ENCODE data around the gene SRR. TPM values are rescaled to one million over a fixed set of nuclear protein-coding genes. Genes with fewer than 3 reads are reported as not detected.

SRR gene
- total RNA-seq, 2 donors from 2014 or later, result 11.8 to 19.1 TPM

DNA sequence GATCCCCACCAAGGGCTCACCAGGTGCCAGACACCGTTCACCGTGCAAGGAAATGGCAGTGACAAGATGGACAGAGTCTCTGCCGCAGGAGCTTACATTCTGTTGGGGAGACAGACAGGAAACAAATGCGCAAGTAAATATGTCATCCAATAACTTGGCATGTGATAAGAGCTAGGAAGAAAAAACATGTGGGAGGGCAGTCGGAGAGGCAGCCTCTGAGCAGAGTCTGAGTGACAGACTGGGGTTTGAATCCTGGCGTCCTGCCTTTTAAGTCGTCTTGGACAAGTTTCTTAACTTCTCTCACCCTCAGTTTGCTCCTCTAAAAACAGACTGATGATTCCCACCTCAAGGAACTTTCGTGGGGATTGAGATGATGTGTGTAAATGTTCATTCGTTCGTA is 40.8 kb downstream of the SRR start:
- Mint-ChIP-seq H3K4me1 (no peaks in the 10 kb centered on the region), H3K27me3 (no peaks in the 10 kb centered on the region), H3K27ac (no peak overlapping the region), H3K4me3 (no peak overlapping the region), H3K36me3 (ENCODE audit: low read depth) (peaks cover 17% of the 10 kb centered on the region), H3K9me3 (no peaks in the 10 kb centered on the region)
- ATAC-seq (replicated peaks), result no peak

- no peaks in the 10 kb centered on the region for H3K27me3 Mint-ChIP-seq
- no peak overlapping the region for H3K4me3 Mint-ChIP-seq
- ATAC-seq (replicated peaks), result no peak
- H3K27ac Mint-ChIP-seq, result no peak overlapping the region
- H3K4me1 Mint-ChIP-seq, result no peaks in the 10 kb centered on the region
- no peaks in the 10 kb centered on the region for H3K9me3 Mint-ChIP-seq
- H3K36me3 Mint-ChIP-seq (ENCODE audit: low read depth), result peaks cover 17% of the 10 kb centered on the region
Observed at GRCh38 chr17:2346475-2346874, 42.7 kb downstream of the SRR start.

GRCh38 chr17:2347805-2348685 is 44.3 kb downstream of the SRR start:
- H3K4me1 Mint-ChIP-seq, result no peaks in the 10 kb centered on the region
- H3K27me3 Mint-ChIP-seq, result no peaks in the 10 kb centered on the region
- H3K27ac Mint-ChIP-seq, result no peak overlapping the region
- ATAC-seq (replicated peaks), result no peak
- H3K36me3 Mint-ChIP-seq (ENCODE audit: low read depth), result peaks cover 11% of the 10 kb centered on the region
- H3K9me3 Mint-ChIP-seq, result no peaks in the 10 kb centered on the region
- no peak overlapping the region for H3K4me3 Mint-ChIP-seq

GRCh38 chr17:2351269-2351668 is 47.5 kb downstream of the SRR start:
- H3K36me3 Mint-ChIP-seq (ENCODE audit: low read depth), result no peaks in the 10 kb centered on the region
- H3K4me3 Mint-ChIP-seq, result no peak overlapping the region
- no peaks in the 10 kb centered on the region for H3K27me3 Mint-ChIP-seq
- no peak overlapping the region for H3K27ac Mint-ChIP-seq
- no peaks in the 10 kb centered on the region for H3K9me3 Mint-ChIP-seq
- peaks cover 9% of the 10 kb centered on the region for H3K4me1 Mint-ChIP-seq
- no peak for ATAC-seq (replicated peaks)

DNA sequence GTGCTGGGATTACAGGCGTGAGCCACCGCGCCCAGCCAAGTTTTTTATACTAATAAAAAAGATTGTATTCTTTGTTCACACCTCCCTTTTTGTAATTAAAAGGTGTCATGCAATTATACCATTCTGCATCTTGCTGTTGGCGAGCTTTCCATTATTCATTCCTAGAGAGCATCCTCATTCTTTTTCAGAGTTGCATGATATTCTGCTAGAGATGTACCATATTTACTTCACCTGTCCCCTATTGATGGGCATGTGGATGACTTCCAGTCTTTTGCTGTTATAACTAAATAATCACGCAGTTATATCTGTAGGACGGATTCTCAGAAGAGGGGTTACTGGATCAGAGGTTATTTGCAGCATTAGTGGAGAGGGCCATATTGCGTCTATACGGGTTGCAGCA is 50.6 kb downstream of the SRR start:
- Mint-ChIP-seq H3K27me3 (no peaks in the 10 kb centered on the region), H3K27ac (no peak overlapping the region), H3K9me3 (no peaks in the 10 kb centered on the region), H3K4me1 (peaks cover 9% of the 10 kb centered on the region), H3K4me3 (no peak overlapping the region), H3K36me3 (ENCODE audit: low read depth) (no peaks in the 10 kb centered on the region)
- ATAC-seq (replicated peaks), result no peak

DNA sequence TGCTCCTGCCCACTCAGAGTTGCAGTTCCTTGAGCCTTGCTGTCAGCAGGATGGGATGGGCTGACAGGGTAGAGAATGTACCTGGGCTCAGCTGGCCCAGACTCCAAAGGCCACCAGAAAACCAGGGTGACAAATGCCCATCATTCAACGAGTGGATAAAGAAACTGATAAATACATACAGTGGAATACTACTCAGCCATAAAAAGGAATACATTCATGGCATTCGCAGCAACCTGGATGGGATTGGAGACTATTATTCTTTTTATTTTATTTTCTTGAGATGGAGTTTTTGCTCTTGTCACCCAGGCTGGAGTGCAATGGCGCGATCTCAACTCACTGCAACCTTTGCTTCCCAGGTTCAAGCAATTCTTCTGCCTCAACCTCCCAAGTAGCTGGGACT is 53.5 kb downstream of the SRR start:
- Mint-ChIP-seq H3K27ac (no peak overlapping the region), H3K27me3 (no peaks in the 10 kb centered on the region)
- no peak for ATAC-seq (replicated peaks)

GRCh38 chr17:2357931-2358434 is 54.2 kb downstream of the SRR start:
- Mint-ChIP-seq H3K4me3 (no peak overlapping the region), H3K9me3 (no peaks in the 10 kb centered on the region), H3K27me3 (no peaks in the 10 kb centered on the region), H3K36me3 (ENCODE audit: low read depth) (peaks cover 9% of the 10 kb centered on the region), H3K4me1 (peaks cover 9% of the 10 kb centered on the region), H3K27ac (no peak overlapping the region)
- ATAC-seq (replicated peaks), result no peak

More for the DNA sequence above, 53.5 kb downstream of the SRR start:
- no peak overlapping the region for H3K4me3 Mint-ChIP-seq
- peaks cover 9% of the 10 kb centered on the region for H3K4me1 Mint-ChIP-seq
- no peaks in the 10 kb centered on the region for H3K9me3 Mint-ChIP-seq
- peaks cover 9% of the 10 kb centered on the region for H3K36me3 Mint-ChIP-seq (ENCODE audit: low read depth)

DNA sequence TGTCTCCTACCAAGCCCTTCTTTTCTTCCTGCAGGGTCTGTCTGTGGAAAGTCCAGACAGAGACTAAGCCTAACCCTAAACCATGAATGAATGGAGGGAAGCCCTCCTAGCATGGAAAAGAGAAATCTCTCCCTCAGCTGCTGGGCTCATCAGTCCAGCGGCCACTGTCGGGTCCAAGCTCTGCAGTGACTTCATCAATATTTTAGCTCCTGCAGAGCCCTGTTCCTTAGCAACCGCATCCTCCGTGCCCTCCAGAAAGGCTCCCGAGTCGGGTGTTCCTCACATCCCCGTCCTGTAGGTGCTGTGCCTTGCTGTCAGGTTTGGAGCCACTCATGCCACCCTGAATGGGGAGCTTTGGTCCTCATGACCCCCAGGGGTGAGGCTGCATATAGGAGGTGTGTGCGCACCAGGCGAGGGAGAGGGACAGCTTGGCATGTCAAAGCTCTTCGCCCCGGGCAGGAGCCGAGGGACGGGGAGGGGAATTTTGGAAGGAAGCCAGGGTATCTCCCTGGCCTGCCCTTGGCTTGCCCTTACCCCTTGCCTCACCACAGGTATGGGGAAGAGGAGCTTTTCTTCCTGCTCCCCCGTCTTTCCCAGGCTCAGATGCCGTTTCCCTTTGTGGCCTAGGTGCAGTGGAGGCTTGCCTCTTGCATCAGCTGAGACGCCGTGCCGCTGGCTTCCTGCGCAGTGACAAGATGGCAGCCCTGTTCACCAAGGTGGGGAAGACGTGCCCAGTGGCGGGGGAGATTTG is 57.4 kb downstream of the SRR start:
- no peaks in the 10 kb centered on the region for H3K9me3 Mint-ChIP-seq
- H3K4me3 Mint-ChIP-seq, result no peak overlapping the region

DNA sequence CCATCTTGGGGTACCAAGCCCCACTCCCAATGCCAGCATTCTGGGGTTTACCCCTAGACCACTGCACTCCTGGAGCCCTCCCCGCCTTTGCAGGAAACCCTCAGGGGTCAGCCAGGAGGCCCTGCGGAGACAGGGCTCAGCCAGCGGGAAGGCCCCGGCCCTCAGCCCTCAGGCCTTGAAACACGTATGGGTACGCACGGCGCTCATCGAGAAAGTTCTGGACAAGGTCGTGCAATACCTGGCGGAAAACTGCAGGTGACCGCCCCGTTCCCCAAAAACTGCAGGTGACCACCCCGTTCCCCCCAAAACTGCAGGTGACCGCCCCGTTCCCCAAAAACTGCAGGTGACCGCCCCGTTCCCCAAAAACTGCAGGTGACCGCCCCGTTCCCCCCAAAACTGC is 58.3 kb downstream of the SRR start:
- no peaks in the 10 kb centered on the region for H3K9me3 Mint-ChIP-seq
- peaks cover 18% of the 10 kb centered on the region for H3K36me3 Mint-ChIP-seq (ENCODE audit: low read depth)
- ATAC-seq (replicated peaks), result no peak
- H3K27ac Mint-ChIP-seq, result no peak overlapping the region
- H3K27me3 Mint-ChIP-seq, result no peaks in the 10 kb centered on the region
- H3K4me3 Mint-ChIP-seq, result no peak overlapping the region
- H3K4me1 Mint-ChIP-seq, result no peaks in the 10 kb centered on the region

More for the DNA sequence above, 57.4 kb downstream of the SRR start:
- Mint-ChIP-seq H3K4me1 (no peaks in the 10 kb centered on the region), H3K36me3 (ENCODE audit: low read depth) (peaks cover 13% of the 10 kb centered on the region), H3K27ac (no peak overlapping the region), H3K27me3 (no peaks in the 10 kb centered on the region)
- ATAC-seq (replicated peaks), result no peak

- no peaks in the 10 kb centered on the region for H3K27me3 Mint-ChIP-seq
- H3K27ac Mint-ChIP-seq, result no peak overlapping the region
- no peaks in the 10 kb centered on the region for H3K4me1 Mint-ChIP-seq
- no peak for ATAC-seq (replicated peaks)
- H3K9me3 Mint-ChIP-seq, result no peaks in the 10 kb centered on the region
- no peak overlapping the region for H3K4me3 Mint-ChIP-seq
- peaks cover 19% of the 10 kb centered on the region for H3K36me3 Mint-ChIP-seq (ENCODE audit: low read depth)
Observed at GRCh38 chr17:2362416-2362815, 58.7 kb downstream of the SRR start.

DNA sequence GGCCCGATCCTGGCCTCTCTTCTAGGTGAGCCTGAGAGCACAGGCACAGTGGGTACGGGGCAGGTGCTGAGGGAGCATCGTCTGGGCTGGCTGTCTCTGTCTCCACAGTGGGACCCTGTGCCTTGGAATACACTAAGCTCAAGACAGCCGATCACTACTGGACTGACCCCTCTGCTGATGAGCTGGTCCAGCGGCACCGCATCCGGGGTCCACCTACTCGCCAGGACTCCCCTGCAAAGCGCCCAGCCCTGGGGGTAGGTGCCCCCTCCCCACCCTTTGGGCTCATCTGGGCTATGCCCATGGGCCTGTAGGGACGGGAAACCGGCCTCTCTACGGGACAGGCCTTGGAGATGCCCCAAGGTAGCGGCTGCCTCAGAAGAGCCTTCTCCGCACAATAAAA is 59.1 kb downstream of the SRR start:
- no peak overlapping the region for H3K4me3 Mint-ChIP-seq
- no peaks in the 10 kb centered on the region for H3K27me3 Mint-ChIP-seq
- H3K9me3 Mint-ChIP-seq, result no peaks in the 10 kb centered on the region
- peaks cover 19% of the 10 kb centered on the region for H3K36me3 Mint-ChIP-seq (ENCODE audit: low read depth)
- ATAC-seq (replicated peaks), result no peak
- H3K27ac Mint-ChIP-seq, result no peak overlapping the region
- H3K4me1 Mint-ChIP-seq, result no peaks in the 10 kb centered on the region

DNA sequence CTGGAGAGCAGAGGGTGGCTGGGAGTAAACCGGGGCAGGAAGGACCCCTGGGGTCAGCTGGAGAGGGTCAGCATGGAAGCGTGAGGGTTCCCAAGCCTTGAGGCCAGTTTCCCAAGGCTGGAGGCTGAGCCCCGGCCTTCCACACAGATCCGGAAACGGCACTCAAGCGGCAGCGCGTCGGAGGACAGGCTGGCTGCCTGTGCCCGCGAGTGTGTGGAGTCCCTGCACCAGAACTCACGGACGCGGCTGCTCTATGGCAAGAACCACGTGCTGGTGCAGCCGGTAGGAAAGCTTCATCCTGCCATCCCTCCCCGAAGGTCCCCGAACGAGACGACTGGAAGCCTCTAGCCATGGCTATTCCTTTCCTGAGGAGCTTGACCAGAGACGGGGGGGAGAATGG is 59.6 kb downstream of the SRR start:
- H3K4me3 Mint-ChIP-seq, result no peak overlapping the region
- no peak overlapping the region for H3K27ac Mint-ChIP-seq
- peaks cover 19% of the 10 kb centered on the region for H3K36me3 Mint-ChIP-seq (ENCODE audit: low read depth)
- H3K27me3 Mint-ChIP-seq, result no peaks in the 10 kb centered on the region
- no peak for ATAC-seq (replicated peaks)
- no peaks in the 10 kb centered on the region for H3K9me3 Mint-ChIP-seq
- no peaks in the 10 kb centered on the region for H3K4me1 Mint-ChIP-seq

GRCh38 chr17:2363851-2364762 is 60.4 kb downstream of the SRR start:
- Mint-ChIP-seq H3K4me1 (no peaks in the 10 kb centered on the region), H3K9me3 (no peaks in the 10 kb centered on the region), H3K4me3 (no peak overlapping the region), H3K27me3 (no peaks in the 10 kb centered on the region), H3K27ac (no peak overlapping the region), H3K36me3 (ENCODE audit: low read depth) (peaks cover 19% of the 10 kb centered on the region)
- no peak for ATAC-seq (replicated peaks)

DNA sequence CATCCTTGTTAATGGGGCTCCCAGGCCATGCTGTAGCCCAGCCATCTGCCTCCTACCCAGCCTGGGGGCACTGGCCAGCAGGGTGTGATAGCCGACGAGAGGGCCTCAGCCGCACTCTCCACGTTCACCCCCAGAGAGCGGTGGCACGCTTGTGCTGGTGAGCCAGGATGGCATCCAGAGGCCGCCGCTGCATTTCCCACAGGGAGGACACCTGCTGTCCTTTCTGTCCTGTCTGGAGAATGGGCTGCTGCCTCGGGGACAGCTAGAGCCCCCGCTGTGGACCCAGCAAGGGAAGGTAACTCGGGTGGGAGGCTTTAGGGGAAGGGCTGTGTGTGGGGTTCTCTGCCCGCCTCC is 61.0 kb downstream of the SRR start:
- Mint-ChIP-seq H3K36me3 (ENCODE audit: low read depth) (peaks cover 19% of the 10 kb centered on the region), H3K4me3 (no peak overlapping the region), H3K9me3 (no peaks in the 10 kb centered on the region), H3K27ac (no peak overlapping the region), H3K4me1 (no peaks in the 10 kb centered on the region), H3K27me3 (no peaks in the 10 kb centered on the region)
- ATAC-seq (replicated peaks), result no peak

All from activated T-helper 17 cell treated with anti-CD3 and anti-CD28 coated beads, Interleukin-2, amount 50 U/mL, for 72 hours (primary cell).